GM18870 (cell line): Measurements from ENCODE around the gene CNTNAP2.

Experiments used
- ATAC-seq: cut with Tn5 transposase; IDR thresholded peaks from one replicate; pipeline ENCODE4 v1.9.1; 2021; ENCODE audit warnings: moderate library complexity; ENCODE audit not compliant: unreplicated experiment

CNTNAP2 gene

DNA sequence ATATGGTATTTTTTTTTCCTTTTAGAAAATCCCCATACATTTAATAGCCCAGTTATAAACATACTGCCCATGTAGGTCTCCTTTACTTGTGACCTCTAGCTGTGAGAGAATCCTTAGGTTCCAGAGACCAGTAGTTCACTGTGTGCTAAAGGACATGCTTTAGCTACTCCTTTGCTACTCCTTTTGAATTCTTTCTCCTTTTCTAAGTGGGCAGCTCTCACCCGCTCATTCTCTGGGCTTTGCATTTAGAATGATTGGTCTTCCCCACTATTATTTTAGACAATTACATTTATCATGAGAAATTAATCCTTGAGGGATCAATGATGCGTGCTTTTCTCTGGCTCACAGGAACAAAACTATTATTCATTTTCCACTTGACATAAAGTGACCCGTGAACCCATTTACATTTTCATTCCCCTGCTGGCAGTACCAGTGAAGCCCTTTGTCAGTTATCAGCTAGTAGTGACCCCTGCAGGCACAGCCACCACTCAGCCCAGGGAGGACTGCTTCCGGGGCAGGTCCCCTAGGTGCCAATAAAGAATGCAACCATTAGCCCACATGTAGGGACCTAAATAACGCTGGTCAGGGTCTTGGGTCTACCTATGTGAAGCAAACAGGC lies 844.3 kb downstream of the CNTNAP2 start:
- ATAC-seq = no peak

DNA sequence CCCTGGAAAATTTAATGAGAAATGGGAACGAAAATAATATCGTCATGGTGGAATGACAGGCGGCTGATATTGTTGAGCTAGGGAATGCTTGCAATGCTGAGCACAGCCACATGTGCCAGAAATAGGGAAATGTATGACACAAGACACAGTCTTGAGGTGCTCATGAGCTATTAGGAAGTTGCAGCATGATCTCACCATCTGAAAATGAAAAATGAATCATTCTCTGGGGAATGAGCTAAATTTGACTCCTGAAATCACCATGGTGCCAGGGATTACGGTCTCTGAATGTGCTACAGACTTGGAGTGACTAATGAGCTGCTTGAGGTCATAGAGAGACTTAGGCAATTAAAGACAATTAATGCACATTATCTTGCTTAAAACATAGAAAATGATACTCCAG lies 845.0 kb downstream of the CNTNAP2 start:
- ATAC-seq = no peak

DNA sequence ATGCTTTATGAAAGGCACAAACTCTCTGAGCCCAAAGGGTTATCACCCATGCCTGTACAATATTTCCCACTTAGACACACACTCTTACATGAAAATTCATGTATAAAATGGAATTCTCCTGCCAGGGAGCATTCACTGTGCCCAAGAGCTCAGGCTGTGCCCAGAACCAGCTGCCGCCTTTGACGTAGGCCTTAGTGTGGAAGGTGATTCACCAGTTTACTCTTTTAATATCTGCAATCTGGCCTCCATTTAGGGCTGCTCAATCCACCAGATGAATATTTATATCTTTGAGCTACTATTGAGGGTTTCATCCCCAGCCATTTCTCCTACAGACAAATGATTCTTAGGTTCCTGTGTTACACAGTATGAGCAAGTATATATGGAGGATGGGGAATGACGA lies 849.7 kb downstream of the CNTNAP2 start:
- no peak for ATAC-seq

DNA sequence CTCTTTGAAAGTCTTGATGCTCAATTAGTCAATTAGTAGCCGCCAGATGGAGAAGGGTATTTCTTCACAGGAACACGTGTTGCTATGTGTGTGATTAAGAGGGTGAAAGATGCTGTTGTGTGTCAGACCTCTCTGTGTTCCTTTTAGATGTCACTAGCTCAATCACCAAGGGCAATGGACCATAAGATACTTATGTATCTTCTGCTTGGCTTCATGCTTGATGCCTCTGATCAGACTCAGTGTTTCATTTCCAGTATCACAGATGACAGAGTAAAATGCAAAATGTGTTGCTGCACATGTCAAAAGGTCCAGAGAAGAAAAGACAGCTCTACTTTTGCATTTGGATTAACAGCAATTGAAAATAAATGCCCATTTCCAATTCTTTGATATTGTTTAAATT lies 865.9 kb downstream of the CNTNAP2 start:
- ATAC-seq = no peak

DNA sequence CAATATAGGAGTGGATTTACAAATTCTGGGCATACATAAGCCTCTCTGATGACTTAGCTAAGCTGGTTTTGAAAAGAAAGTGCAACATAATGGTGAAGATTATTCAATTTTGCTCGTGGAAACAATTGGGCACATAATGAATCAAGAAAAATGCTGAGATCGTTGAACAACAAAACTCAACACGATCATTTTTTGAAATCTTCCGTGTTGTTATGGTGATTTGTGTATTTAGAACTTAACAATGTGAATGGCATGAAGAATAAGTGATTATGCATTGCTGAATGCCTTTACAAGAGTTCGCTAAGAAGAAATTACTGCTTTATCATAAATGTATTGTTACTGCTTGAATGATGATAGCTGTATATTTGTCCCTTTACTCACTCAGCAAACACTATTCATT lies 875.0 kb downstream of the CNTNAP2 start:
- ATAC-seq = no peak

DNA sequence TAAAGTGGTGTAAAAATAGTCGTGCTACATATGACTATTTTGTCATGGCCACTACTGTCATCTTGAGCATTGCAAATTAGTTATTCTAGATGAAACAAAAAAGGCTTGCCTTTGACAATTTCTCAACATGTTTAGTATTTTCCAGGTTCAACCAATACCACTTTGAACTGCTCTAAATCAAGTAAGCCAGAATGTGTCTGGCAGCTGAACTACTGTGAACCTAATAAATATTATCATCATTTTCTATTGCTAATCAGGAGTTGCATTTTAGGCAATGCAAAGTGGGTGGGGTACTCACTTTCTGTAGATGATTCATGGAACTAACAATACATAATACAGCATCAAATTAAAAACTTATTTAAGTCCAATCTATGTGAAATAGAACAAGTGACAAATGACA lies 877.2 kb downstream of the CNTNAP2 start:
- no peak for ATAC-seq

DNA sequence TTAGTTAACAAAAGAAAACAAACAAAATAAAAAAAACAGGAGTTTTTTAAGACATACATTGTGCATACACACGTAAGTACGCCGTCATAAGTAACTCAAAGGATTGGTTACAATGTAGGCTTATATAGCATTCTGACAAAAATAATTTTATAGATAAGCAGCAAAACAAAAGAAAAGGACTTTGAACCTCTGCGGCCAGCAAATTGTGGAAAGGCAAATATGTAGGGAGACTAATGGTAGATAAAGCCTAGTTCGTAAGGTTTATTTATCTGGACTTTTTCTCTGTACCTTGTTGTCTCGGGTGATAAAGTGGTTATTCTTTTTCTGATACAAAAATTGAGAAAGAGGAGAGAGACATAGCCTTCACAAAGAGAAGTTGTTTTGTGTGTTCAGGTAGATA lies 891.9 kb downstream of the CNTNAP2 start:
- no peak for ATAC-seq

DNA sequence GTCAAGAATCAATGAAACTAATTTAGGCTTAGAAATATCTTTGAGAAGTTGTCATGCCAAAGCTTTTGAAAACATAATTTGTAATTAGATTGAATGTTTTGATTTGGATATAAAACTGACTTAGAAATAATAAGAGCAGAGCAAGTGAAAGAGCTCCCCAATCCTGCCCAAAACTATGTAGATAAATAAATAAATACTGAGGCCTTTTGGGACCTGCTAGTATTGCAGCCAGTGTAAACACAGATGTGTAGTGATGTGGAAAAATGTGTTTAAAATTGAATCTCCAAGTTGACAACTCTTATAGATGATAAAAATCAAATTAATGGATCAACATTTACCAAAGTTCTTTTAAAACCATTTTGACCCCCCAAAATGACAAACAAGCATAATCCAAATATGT lies 896.1 kb downstream of the CNTNAP2 start:
- ATAC-seq = no peak

DNA sequence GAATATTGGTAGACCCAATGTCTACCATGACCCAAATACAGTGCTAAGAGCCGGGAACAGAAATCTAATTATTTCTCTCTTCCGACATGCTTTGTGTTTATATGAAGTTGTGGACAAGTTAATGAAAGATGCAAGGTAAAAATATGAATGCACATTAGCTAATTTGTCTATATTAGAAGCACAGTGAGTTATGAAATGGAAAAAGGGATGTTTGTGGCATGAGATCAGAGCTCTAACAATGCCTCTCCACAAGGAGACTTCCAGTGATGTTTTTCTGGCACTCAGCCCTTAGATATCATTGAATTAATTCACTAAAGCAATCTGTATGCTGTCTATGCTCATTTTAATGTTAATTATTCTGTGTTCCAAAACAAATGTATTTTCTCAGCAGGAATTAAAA lies 897.2 kb downstream of the CNTNAP2 start:
- no peak for ATAC-seq

DNA sequence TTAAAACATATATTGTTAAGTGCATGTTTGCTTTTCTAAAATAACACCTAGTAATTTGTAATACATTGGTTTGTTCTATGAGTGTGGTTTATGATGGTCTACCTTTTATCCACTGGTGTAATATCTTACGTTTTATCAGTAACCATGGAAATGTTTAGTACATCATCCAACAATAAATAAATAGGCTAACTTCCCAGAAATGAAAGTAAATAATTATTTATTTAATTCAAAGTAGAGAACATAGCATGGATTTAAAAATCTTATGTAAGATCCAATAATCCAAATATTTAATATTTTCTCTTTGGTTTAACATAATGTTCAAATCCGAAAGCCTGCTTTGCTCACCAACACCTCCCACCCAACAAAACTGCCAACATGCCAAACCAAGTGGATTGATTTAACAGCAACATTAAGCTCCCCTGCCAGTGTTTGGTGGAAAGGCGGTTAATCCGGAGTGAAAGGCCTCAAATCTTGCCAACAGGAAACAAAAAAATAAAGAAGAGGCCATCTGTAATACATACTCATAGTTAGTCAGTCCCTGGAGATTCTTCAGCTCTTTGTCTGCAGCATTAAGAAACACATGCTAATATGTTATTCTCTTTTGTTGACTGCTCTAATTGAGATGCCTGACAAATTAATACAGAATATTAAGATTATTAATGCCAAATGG lies 897.8 kb downstream of the CNTNAP2 start:
- no peak for ATAC-seq

DNA sequence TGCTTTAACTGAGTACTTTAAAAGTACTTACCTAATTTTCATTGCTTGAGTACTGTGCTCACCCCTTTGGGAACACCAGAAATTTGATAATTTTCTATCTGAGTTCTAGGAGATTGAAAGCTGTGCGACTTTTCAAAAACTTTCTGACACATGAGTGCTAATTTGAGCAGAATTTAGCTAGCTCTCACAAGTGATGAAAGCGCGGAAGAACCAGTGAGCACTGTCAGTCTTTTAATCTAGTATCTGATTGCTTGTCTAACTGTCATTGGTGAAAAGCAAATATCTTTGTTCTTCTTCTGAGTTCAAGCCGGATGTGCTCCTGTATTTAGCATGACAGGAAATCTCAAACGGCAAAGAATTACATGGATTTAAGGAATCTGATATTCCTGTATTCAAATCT lies 899.4 kb downstream of the CNTNAP2 start:
- no peak for ATAC-seq

DNA sequence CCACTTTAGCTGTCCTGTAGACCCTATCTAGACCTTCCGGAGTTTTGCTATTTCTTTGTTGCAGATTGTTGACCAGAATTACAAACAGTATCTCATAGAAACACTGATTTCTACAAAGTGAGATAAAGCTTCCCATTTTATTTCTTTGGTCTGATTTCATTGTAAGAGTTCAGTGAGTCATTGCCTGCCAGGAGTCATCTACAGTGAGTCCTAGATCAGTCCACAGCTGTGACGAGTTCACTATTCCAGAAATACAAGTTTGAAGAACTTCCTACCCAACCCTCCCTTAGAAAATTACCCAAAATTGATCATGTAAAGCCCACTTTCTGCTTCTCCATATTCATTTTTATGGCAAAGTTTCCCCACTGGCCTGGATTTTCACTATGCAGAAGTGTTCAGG lies 905.5 kb downstream of the CNTNAP2 start:
- no peak for ATAC-seq

DNA sequence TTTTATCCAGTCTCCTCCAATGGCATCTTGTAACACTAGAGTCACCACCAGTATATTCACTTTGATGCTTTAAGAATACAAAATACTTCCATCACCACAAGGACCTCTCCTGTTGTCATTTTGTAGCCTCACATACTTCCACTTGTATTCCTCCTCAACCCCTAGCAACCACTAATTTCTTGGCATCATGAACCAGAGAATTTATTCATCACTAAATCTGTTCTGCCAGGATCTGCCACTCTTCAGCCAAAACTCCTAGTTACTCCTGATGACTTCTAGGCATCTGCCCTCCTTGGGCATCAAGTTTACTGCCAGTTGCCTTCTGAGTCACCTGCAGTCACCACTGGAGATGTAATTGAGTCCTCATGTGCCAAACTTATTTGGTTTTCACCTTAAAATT lies 906.8 kb downstream of the CNTNAP2 start:
- no peak for ATAC-seq

DNA sequence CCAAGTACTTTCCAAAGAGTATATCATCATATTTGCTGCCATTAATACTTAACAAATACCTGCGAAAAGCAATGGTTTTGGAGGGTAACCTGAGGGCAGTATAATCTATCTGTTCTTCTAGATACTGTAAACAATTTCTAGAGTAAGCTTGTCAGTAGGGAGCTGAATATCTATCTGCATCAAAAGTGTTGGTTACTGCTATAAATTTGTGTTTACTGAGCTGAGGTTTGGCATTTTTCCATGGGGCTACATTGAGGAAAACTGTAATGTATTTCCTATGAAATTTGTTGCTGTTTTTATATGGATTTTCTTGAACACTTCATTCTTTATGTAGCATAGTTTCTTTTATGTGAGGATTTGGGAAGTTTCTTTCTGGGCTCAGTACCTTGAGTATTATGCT lies 913.4 kb downstream of the CNTNAP2 start:
- ATAC-seq = no peak

DNA sequence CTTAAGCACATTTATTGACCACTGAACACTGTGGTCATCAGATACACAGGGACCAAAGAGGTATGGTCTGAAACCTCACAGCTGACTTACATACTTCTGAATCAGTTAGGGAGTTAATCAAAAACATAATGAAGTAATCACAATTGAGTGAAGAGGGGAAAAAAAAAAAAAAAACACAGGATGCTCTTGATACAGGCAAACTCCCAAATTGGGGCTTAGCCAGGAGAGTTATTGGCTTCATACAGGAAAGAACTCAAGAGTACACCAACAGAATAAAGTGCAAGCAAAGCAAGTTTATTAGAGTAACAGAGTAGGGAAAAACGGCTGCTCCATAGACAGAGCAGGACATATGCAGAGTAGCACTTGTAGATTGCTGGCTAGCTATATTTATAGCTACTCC lies 917.0 kb downstream of the CNTNAP2 start:
- no peak for ATAC-seq

DNA sequence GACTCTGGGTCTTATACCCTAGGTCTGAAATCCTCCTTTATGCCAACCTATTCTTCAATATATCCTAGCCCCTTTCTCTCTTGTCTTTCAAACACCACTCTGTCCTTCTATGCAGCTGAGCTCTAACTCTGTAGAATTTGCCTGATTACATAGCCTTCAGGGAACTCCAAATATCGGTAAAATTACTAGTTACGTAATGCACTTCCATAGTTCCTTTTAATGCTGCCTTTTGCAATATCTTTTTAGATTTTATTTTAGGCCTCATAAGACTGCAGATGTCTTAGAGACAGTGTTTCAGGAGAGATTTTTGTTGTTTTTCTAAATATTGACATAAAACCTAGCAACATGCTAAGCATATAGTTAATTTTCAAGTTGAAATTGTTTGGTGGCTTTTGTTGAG lies 924.8 kb downstream of the CNTNAP2 start:
- ATAC-seq = no peak

DNA sequence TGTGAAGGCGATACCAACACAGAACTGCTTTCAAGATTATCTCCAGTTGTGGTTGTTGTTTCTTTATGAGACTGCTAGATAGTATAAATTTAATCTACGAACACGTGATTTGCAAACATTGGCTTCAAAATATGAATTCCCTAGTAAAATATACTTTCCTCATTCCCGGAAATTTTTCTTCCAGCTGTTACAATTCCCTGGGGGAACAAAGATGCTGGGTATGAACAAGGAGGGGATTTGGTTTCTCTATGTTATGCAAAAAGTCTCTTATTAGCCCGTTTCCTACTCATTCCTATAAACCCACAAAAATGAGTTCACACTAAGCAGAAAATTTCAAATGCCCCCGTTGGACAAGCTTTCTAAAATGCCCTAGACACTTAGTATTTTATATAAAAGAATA lies 928.3 kb downstream of the CNTNAP2 start:
- no peak for ATAC-seq

DNA sequence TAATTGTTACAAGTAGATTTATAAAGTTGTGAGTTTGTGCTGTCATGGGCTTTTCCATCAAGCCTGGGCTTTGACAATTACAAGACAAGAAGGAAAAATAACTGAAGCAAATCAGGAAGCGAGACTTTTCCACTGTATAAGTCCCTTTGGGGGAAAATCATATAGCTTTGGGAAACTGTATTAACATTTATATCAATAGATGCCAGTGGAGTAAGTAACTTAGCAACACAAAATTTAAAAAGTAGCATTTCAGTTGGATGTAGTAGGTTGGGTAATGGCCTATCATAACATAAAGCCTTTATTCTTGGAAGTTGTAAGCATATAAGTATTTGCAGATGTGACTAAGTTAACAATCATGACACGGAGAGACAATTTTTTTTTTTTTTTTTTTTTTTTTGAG lies 931.1 kb downstream of the CNTNAP2 start:
- no peak for ATAC-seq

DNA sequence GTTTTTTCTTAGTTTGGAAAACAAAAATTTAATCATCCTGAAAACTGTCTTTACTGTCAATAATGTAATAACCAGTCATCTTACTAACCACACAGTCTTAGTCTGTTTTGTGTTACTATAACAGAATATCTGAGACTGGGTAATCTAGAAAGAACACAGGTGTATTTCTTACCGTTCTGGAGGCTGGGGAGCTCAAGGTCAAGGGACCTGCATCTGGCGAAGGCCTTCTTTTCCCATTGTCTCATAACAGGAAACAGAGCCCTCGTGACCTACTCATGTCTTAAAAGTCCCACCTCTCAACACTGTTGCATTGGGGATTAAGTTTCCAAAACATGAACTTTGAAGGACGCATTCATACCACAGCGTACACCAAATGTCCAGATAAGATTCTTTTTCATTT lies 932.3 kb downstream of the CNTNAP2 start:
- ATAC-seq = no peak

DNA sequence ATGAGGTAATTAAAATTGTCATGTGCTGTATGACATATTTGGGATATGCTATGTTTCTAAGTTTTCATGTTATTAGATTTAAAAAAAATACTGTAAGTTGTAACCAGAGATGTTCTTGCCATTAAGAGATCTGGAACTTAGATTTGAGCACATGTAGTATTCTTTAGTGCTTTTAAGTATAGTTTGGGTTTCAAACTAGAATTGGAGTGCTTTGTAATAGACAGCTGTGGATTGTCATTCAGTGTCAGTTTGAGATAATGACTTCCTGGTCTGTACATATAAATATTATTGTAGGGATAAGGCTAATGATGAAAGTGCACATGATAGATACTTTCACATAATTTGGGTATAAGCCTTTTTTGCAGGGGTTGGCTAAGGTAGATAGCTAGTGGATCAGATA lies 936.2 kb downstream of the CNTNAP2 start:
- no peak for ATAC-seq

DNA sequence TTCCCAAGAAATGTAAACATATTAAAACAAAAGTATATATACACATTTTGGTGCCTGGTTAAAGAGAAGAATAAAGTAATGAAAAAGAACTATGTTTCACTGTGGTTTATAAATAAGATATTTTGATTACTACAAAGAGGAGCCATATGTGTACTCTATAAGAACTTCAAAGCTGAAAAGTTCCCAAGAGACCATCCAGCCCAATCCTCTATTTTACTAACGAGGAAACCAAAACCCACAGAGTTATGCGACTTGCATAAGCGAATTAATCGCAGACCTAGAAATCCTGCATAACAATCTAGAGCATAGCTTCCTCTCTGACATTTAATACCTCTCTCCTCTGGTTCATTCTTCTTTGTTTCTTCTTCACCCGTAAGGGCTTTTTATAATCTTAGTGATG lies 937.1 kb downstream of the CNTNAP2 start:
- no peak for ATAC-seq

DNA sequence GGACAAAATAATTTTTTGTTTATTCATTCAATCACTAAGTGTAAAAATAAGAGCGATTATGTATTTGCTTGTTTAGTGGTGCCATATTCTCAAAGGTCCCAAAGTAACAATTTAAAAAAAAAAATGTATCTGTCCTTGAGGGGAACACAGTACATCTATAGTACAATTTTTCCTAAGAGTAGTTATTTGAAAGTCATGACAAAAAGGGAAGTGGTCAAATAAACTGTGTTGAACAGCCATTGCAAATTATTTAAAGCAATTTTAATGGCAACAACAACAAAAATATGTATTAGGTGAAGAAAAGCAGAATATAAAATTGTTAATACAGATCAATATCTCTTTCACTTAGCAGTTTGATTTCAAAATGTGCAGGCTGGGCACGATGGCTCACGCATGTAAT lies 943.5 kb downstream of the CNTNAP2 start:
- ATAC-seq = no peak

DNA sequence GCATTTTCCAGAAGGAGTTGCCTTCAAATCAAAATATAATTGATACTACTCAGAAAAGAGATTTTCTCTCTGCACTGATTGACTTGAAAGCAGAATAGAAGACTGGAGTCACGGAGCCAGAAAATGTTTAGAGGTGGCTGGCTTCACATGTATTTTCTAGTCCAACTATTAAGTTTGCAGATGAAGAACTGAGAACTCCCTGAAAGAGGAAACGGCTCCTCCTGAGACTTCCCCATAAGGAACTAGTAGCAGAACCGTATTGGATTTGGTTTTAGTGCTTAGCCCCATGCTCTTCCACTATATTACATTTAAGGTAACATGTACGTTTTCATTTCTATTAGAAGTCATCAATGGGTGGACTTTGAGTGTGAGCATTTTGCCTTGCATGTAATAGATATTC lies 946.3 kb downstream of the CNTNAP2 start:
- ATAC-seq = no peak
